HAP-1 (cell line): ENCODE measurements around the gene INS.

ENCODE experiments used
- DNase-seq, 2 experiments: peaks; one replicate each; pipeline ENCODE4 v3.0.0-alpha.2; 2016 to 2020; ENCODE audit warnings: low spot score in 2 of 2
- H3K27me3 ChIP-seq: fragments of 250-450 bp; sonication (Bioruptor Pico); 2 replicates; pipeline ENCODE4 v1.5.1; 2020; ENCODE audit warnings: low read depth, mild to moderate bottlenecking, moderate library complexity
- H3K36me3 ChIP-seq: fragments of 250-450 bp; sonication (Bioruptor Pico); replicated peaks from 2 replicates; pipeline ENCODE4 v1.5.1; 2020; ENCODE audit warnings: mild to moderate bottlenecking
- H3K4me1 ChIP-seq: fragments of 250-450 bp; sonication (Bioruptor Pico); 2 replicates; pipeline ENCODE4 v1.5.1; 2020; ENCODE audit warnings: mild to moderate bottlenecking
- H3K4me3 ChIP-seq: fragments of 250-450 bp; sonication (Bioruptor Pico); 2 replicates; pipeline ENCODE4 v1.5.1; 2020; ENCODE audit warnings: mild to moderate bottlenecking, moderate library complexity
- H3K9me3 ChIP-seq: fragments of 250-450 bp; sonication (Bioruptor Pico); 2 replicates; pipeline ENCODE4 v1.5.1; 2020; ENCODE audit warnings: mild to moderate bottlenecking, moderate library complexity
- in situ Hi-C: fragments of 300-500 bp; cut with MboI; formaldehyde crosslinking; loops from 3 replicates; pipeline ENCODE4 v1.14.3; 2020; ENCODE audit warnings: low sequenced_read_pairs, inconsistent platforms, mixed read lengths

Gene INS

DNA sequence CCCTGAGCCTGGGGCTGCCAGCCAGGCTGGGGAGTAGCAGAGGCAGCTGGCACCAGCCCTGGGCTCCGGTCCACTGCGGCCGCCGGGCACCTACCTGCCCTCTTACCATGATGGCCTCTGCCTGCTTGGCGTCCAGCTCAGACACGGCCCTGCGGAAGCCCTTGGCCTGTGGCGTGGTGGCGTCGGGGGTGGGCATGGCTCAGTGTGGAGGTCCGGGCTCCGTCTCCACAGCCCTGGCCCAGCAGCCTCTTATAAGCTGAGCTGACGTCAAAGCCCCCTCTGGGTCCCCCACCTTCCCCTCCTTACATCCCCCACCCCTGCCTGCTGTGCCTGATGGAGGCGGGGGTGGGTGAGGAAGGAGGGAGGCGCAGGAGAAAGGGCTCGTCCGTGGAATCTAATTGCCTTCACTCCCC, 10.6 kb upstream of the INS start, which contains the start of gene TH:
TSS of gene TH (minus strand) at position 225 of the 413 bp plus-strand sequence. CDS start at position 196, 29 bp downstream.
- DNase-seq = no peak
- Histone ChIP-seq H3K4me1 (no peaks in the 10 kb centered on the region), H3K9me3 (no peaks in the 10 kb centered on the region), H3K4me3 (no peak within 1 kb of the TSS), H3K27me3 (0 out of 2 replicates have a peak, but pooled peaks cover 5% of the 10 kb centered on the region), H3K36me3 (no peaks in the 10 kb centered on the region)
- in situ Hi-C loops = loop anchor here (25.0 kb wide), 1 partner anchor 309 kb away; the partner anchor contains the start of gene LSP1

DNA sequence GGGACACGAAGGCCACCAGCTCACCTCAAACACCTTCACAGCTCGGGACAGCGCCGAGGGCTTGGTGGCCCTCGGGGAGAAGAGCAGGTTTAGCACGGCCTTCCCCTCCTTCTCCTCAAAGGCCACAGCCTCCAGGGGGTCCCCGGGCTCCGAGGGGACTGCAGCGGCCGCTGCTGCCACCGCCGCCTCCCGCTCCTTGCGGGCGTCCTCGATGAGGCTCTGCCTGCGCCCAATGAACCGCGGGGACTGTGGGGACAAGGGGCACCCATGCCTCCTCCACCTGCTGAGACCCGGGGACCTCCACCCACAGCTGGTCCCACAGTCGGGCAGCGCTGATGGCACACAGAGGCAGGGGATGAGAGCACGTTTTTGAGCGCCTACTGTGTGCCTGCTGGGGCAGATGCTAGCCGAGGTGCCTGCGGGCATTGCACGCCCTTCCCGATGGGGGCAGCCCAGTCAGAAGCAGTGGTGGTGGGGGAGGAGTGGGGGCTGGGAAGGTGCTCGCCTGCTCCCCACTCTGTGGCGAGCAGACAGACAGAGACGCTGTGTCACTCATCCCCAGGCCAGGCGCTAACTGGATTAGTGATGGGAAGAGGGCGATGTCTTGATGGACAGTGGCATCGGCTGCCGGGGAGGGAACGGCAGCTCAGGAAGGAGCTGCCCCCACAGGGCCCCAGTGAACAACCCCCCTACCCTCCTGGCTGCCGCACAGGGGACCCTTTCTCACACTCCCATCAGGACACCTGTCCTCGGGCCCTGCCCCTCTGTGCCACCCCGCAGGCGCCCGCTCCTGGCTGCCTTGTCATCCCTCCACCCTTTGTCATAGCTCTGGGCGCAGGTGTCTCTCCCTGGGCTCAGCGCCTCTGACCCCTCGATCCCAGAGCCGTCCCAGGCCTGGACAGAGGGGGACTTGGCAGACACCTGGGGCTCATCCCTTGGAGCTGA, 8.9 kb upstream of the INS start:
- H3K36me3 ChIP-seq = no peaks in the 10 kb centered on the region
- 0 out of 2 replicates have a peak, but pooled peaks cover 5% of the 10 kb centered on the region for H3K27me3 ChIP-seq
- no peak overlapping the region for H3K4me3 ChIP-seq
- no peak for DNase-seq
- H3K4me1 ChIP-seq = no peaks in the 10 kb centered on the region
- no peaks in the 10 kb centered on the region for H3K9me3 ChIP-seq
- in situ Hi-C loops = loop anchor here (25.0 kb wide), 1 partner anchor 308 kb away; the partner anchor contains the start of gene LSP1

DNA sequence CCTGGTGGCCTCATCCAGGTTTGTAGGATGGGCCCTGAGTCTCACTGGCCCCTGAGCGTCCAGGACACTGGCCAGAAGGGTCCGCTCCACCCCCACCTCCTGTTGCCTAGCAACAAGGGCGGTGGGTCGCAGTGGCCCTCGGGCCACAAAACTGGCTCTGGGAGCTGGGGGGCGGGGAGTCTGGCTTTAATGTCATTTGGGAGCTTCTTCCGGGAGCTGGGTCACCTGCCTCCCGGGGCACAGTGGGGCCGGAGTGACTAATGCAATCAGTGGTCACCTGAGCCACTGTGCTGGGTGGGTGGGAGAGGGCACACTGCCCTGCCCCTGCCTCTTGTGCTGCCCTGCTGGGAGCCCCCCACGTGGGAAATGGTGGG, 8.0 kb upstream of the INS start:
- Histone ChIP-seq H3K4me3 (no peak overlapping the region), H3K9me3 (no peaks in the 10 kb centered on the region), H3K4me1 (no peaks in the 10 kb centered on the region), H3K27me3 (0 out of 2 replicates have a peak, but pooled peaks cover 5% of the 10 kb centered on the region), H3K36me3 (no peaks in the 10 kb centered on the region)
- in situ Hi-C loops = loop anchor here (25.0 kb wide), 1 partner anchor 307 kb away; the partner anchor contains the start of gene LSP1
- DNase-seq = no peak

DNA sequence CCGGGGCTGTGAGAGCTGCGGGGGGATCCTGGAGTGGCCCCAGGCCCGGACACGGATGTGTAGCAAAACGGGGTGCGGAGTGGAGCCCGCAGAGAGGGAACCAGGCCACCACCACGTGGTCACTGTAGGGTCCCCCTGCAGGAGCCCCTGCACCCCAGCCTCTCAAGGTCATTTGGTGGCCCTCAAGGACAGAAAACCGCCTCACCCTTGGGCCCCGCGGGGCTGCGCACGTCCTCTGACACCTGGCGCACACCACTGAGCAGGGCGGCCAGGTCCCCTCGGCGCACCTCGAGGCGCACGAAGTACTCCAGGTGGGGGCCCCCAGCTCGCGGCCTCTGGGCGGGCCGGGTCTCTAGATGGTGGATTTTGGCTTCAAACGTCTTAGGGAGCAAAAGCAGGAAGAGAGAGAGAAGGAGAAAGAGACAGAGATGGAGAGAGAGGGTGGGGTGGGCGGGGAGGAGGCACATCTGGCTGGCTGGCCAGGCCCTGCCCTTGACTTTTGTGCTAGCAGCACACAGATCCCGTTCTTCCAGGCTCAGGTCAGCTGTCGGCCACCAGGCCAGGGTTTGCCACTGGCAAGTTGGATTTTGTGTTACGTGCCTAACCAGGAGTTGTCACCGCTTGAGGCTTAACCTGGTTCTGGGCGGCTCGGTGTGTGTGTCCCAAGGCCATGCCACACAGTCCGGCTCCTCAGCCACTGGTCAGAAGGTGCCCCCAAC, 7.4 kb upstream of the INS start:
- in situ Hi-C loops = loop anchor here (25.0 kb wide), 1 partner anchor 306 kb away; the partner anchor contains the start of gene LSP1

DNA sequence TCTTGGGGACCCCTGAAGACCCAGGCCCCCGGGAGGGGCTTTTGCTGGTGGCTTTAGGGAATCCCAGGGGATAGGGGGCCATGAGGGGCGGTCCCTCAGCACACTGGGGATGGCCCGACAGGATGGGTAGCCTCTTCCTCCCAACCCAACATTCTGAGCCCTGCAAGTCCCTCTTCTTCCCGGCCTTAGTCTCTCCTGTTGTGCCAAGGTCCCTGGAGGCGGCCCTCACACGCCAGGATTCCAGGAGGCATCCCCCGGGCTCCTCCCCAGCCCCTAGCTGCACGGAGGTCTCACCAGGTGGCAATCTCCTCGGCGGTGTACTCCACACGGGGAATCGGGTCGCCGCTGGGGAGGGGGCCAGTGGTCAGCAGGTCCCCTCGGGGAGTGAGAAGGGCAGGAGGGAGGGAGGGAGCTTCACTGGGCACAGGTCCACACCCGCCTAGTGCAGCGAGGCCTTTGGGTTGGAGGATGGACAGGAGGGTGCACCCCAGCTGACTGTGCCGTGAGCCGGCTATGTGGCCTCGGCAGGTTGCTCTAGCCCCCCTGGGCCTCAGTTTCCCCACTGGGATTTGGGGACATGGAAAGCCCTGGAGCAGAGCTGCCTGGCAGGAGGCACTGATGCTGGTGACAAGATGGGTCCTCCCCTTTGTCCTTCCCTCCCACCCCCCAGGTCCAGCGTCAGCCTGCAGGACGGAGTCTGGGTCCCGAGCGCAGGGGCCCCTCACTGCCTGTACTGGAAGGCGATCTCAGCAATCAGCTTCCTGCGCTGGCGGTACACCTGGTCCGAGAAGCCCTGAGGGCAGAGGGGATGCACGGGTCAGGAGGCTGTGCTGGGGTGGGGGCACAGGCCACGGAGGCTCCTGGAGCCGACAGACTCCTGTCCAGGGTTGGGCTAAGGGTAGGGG, 6.4 kb upstream of the INS start:
- no peaks in the 10 kb centered on the region for H3K36me3 ChIP-seq
- no peaks in the 10 kb centered on the region for H3K9me3 ChIP-seq
- no peak for DNase-seq
- H3K4me1 ChIP-seq = no peaks in the 10 kb centered on the region
- in situ Hi-C loops = loop anchor here (25.0 kb wide), 1 partner anchor 305 kb away; the partner anchor contains the start of gene LSP1
- H3K27me3 ChIP-seq = 0 out of 2 replicates have a peak, but pooled peaks cover 5% of the 10 kb centered on the region
- H3K4me3 ChIP-seq = no peak overlapping the region

More for the DNA sequence above, 7.4 kb upstream of the INS start:
- no peak for DNase-seq
- H3K4me3 ChIP-seq = no peak overlapping the region
- H3K9me3 ChIP-seq = no peaks in the 10 kb centered on the region
- H3K27me3 ChIP-seq = 0 out of 2 replicates have a peak, but pooled peaks cover 5% of the 10 kb centered on the region
- no peaks in the 10 kb centered on the region for H3K4me1 ChIP-seq
- H3K36me3 ChIP-seq = no peaks in the 10 kb centered on the region

DNA sequence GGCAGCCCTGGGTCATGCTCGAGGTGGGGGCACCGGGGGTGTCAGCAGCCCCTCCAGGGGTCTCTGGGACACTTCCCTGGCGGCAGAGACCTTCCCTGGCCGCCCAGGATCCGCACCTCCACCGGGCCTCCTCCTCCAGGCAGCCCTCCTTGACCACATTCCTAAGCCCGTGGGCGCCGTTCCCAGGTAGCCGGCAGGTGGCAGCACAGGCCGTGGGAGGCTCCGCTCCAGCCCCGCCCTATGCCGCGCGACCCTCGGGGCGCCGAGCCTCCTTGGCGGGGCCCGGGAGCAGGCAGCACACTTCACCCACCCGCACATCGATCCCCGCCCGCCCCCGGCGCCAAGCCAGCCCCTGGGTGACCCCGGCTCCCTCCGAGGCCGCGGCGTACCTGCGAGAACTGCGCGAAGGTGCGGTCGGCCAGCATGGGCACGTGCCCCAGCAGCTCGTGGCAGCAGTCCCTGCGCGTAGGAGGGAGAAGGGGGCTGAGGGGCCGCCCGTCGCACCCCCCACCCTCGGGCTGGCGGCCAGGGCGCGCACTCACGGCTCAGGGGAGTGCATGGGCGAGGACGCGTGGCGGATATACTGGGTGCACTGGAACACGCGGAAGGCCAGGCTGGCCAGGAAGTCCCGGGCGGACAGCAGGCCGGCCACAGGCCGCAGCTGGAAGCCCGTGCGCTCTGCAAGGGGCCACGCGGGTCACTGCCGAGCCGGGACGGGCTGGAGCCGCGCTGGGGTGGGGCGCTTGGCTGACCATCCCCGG, 5.3 kb upstream of the INS start:
- Histone ChIP-seq H3K4me3 (no peak overlapping the region), H3K36me3 (no peaks in the 10 kb centered on the region), H3K27me3 (0 out of 2 replicates have a peak, but pooled peaks cover 3% of the 10 kb centered on the region), H3K9me3 (no peaks in the 10 kb centered on the region), H3K4me1 (no peaks in the 10 kb centered on the region)
- in situ Hi-C loops = loop anchor here (25.0 kb wide), 1 partner anchor 304 kb away; the partner anchor contains the start of gene LSP1
- peak in 1 of 2 experiments; percentile 75 for DNase-seq

DNA sequence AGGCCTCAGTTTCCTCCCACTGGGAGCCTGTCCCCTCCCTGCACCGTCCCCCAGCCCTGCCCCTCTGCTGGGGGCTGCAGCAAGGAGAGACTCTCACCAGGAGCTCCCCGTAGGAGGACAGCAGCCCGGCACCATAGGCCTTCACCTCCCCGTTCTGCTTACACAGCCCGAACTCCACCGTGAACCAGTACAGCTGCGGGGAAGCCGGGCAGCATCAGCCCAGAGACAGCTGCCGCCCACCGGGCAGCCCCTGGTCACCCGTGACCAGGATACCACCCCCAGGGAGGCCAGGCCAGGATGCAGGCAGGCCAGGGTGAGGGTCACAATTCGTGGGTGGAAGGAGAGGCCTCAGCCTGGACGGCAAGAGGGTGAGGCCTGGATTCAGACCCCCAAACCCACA, 4.6 kb upstream of the INS start:
- H3K36me3 ChIP-seq = no peaks in the 10 kb centered on the region
- in situ Hi-C loops = loop anchor here (25.0 kb wide), 1 partner anchor 303 kb away; the partner anchor contains the start of gene LSP1
- DNase-seq = no peak
- H3K4me3 ChIP-seq = no peak overlapping the region
- no peaks in the 10 kb centered on the region for H3K9me3 ChIP-seq
- H3K27me3 ChIP-seq = 0 out of 2 replicates have a peak, but pooled peaks cover 3% of the 10 kb centered on the region
- H3K4me1 ChIP-seq = no peaks in the 10 kb centered on the region

DNA sequence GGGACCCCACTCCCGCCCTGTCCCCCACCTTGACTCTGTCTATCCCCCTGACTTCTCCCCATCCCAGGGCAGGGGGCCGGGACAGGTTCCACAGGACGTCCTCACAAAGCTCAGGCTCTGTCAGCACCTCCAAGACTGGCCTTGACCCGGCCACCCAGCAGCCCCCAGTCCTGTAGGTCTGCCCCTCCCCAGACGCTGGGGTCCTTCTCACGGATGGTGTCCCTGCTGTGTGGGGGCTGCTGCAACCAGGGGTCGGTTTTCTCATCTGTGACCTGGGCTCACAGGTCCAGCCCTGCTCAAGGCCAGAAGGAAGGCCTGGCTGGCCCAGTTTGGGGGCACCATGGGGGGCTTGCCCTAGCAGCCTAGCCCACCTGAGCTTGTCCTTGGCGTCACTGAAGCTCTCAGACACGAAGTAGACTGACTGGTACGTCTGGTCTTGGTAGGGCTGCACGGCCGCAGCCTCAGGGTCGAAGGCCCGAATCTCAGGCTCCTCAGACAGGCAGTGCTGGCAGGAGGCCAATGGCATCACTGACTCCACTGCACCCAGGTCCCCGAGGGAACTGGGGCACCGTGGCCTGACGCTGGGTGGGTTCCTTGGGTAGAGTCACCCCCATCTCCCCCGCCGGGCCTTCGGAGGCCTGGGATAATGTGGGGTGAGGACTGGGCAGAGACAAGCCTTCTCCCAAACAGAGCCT, 4.0 kb upstream of the INS start:
- H3K36me3 ChIP-seq = no peaks in the 10 kb centered on the region
- 0 out of 2 replicates have a peak, but pooled peaks cover 3% of the 10 kb centered on the region for H3K27me3 ChIP-seq
- no peak overlapping the region for H3K4me3 ChIP-seq
- no peaks in the 10 kb centered on the region for H3K4me1 ChIP-seq
- H3K9me3 ChIP-seq = no peaks in the 10 kb centered on the region
- in situ Hi-C loops = loop anchor here (25.0 kb wide), 1 partner anchor 303 kb away; the partner anchor contains the start of gene LSP1
- no peak for DNase-seq

DNA sequence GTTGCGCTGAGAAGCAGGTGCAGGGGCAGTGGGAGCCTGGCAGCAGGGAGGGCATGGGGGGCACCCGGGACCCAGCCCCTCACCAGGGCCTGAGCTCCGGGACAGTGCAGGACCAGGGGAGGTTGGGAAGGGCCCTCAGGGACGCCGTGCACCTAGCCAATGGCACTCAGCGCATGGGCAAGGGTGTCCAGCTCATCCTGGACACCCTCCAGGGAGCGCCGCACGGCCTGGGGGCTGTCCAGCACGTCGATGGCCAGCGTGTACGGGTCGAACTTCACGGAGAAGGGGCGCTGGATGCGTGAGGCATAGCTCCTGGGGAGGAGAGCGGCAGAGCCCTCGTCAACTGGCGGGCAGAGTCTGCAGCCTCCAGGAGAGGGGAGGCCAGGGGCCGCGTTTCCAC, 3.1 kb upstream of the INS start:
- in situ Hi-C loops = loop anchor here (25.0 kb wide), 1 partner anchor 302 kb away; the partner anchor contains the start of gene LSP1
- Histone ChIP-seq H3K9me3 (no peaks in the 10 kb centered on the region), H3K27me3 (no peaks in the 10 kb centered on the region), H3K4me1 (no peaks in the 10 kb centered on the region), H3K4me3 (no peak overlapping the region), H3K36me3 (no peaks in the 10 kb centered on the region)
- no peak for DNase-seq

DNA sequence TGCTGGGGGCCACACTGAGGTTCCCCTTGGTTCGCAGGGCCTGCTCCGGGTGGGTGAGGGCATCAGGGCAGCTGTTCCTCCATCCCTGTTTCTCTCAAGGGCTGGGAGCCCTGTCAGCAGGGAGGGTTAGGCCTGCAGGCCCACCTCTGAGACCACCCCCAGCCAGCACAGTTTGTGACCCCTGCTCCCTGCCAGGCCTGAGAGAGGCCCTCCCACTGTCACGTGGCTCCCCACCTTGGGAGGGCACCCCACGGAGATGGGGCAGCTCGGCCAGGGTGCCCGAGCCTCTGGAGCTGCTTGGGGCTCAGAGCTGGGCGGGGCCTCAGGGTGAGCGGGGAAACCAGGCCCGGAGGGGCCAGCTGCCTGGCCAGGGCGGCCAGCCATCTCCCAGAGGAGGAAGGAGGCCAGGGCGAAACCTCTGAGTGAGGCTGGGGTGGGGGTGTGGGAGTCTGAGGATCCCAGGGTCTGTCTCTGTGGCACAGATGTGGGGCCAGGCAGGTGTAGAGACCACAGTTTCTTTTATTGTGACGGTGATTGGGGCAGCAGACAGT, 2.5 kb upstream of the INS start:
- in situ Hi-C loops = loop anchor here (25.0 kb wide), 1 partner anchor 301 kb away; the partner anchor contains the start of gene LSP1
- DNase-seq = no peak
- Histone ChIP-seq H3K9me3 (no peaks in the 10 kb centered on the region), H3K4me3 (no peak overlapping the region), H3K27me3 (no peaks in the 10 kb centered on the region), H3K36me3 (no peaks in the 10 kb centered on the region), H3K4me1 (no peaks in the 10 kb centered on the region)
